Hematopoietic multipotent progenitor cell treated with erythropoietin and hydrocortisone succinate and interleukin-3 and kit ligand, for 17 days (in vitro differentiated cells): ENCODE measurements around the gene OMA1.

ENCODE experiments used
- DNase-seq: peaks from one replicate; pipeline ENCODE4 v3.0.0-alpha.2; 2015; ENCODE audit warnings: low spot score

OMA1 gene

GRCh38 chr1:58457023-58457635 is 89.4 kb downstream of the OMA1 start:
- no peak for DNase-seq

- no peak for DNase-seq
Observed at GRCh38 chr1:58456470-58456869, 90.1 kb downstream of the OMA1 start.

DNA sequence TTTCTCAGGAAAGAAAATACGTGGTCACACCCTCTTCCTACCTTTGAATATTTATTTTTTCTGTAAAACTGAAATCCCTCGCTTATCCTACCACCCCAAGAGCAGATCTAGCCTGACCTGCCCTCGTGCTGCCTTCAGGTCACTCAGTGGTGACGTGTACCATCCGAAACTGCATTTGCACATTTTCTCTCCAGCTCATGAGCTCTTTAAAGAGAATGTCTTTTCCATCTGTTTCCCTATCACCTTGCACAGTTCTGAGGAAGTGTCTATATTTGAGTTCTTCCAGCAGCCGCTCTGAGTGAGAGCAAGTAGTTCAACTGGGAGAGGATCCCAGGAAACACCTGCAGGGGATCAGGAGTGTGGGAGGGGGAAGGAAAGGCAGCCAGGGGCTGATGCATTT is 91.7 kb downstream of the OMA1 start:
- no peak for DNase-seq

GRCh38 chr1:58454385-58454784 is 92.1 kb downstream of the OMA1 start:
- no peak for DNase-seq

DNA sequence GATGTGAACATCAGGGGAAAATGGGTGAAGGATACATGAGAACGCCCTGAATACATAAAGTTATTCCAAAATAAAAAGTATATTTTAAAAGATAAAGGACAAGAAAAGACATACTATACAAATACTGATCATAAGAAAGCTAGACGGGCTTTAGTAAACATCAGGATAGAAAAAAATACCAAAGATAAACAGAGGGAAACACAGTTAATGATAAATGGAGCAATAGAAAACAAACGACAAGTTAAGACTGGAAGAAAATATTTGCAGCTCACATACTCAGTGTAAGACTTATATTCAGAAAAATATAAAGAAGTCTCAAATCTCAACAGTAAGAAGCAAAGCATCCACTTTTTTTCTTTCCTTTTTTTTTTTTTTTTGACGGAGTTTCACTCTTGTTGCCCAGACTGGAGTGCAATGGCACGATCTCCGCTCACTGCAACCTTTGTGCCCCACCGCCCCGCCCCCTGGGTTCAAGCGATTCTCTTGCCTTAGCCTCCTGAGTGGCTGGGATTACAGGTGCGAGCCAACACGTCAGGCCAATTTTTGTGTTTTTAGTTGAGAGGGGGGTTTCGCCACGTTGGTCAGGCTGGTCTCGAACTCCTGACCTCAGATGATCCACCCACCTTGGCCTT is 94.8 kb downstream of the OMA1 start:
- DNase-seq, result no peak

- no peak for DNase-seq
Observed at GRCh38 chr1:58447886-58448285, 98.6 kb downstream of the OMA1 start.

- no peak for DNase-seq
Observed at GRCh38 chr1:58447042-58447441, 99.5 kb downstream of the OMA1 start.

DNA sequence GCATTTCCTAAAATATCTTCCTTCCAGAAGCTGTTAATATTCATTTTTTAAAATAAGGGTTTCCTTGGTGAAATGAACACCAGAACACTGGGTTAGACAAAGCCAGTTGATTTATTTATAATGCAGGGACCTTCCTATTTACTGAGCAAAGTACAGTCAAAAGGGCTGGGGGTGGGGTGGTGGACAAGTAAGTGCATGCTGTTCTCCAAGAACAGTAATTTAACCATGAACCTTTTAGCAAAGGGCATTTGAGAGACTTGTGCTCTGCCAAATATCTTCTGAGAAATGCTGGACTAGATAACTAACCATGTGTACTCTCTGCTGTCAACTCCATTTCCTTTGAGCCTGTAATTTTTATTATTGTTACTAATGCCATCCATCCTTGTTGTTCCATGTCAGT is 100.2 kb downstream of the OMA1 start:
- DNase-seq, result no peak

DNA sequence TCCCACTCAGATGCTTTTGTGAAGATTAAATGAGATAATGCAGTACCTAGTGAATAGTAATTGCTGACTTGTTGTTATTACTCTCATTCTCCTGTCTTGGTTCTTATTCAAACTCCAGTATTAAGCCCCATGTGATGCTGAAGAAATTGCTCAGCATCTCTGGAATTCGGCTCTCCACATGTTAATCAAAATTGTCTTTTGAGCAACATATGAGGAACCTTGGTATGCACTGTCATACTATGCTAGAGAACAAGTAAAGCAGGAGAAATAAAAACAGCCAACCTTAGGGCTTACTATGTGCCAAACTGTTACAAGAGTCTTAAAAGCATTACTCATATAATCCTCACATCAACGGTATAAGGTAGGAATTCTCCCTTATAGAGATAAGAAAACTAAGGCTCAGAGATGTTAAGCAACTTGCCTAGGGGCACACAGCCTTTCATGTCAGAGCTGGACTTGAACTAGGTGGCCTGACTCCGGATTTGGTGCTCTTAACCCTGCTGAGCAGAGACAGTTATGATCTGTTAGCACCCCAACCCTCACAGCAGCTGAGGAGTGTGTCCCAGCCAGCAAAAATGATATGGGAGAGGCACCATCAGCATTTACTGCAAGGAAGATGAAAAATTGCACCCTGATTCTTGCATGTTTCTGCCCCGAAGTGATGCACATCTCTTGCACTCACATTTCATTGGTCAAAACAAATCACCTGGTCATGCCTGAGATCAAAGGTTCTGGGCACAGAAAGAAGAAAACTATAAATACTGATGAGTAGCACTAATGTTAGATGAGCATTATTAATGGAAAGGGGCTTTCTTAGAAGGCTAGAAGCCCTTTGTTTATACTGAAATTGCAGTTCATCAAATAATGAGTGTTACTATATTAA is 102.3 kb downstream of the OMA1 start:
- no peak for DNase-seq

DNA sequence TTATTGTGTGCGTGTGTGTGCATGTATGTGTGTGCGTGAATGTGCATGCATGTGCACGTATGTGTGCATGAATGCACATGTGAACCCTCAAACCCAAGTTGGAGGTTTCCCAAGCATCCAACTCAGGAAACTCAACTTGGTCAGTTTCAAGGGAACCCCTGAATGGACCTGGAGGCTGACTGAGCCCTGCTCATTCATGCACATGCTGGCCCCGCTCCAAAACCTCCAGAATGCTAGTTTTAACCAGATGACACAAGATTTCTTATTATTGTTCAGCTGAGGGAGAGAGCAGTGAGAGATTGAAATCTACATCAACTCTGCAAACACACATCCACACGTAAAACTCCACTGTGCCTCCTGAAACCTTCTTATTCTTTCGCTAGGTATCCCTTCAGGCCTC is 104.4 kb downstream of the OMA1 start:
- no peak for DNase-seq

DNA sequence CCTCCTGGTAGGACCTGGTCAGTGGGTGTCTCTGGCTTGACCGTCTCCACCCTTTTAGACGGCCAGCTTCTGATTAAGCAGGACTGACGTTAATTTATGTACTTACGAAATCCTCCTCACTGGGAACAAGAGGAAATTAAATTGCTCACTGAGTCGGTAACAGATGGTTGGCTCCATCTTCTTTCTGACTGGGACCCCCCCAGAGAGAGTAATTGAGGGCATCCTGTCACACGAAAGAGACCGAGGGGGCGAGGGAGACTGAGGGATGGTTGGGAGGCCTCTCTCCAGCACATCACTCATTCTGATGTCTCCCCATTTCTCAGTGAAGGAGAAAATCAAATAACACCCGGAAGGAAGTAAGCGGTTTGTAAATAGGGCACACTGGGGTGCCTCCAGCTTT is 104.8 kb downstream of the OMA1 start:
- DNase-seq, result no peak

- DNase-seq, result no peak
Observed at GRCh38 chr1:58440696-58441095, 105.8 kb downstream of the OMA1 start.

DNA sequence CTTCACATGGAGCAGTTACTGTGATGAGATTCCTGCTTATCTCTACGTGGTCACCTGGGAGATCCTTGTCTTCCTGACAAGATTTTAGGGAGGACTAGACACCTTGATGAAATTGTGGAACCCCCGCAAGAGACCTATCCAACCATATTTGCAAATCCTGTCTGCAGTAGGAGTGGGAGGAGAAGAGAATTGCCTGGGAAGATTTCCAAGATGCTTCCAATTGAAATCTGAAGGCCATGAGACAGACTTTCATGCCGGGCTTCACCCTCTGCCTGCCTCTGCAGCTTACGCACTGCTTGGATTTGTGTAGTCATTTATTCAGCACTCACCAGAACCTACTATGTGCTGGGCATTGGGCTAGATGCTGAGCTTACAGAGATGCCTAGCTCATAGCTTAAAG is 106.6 kb downstream of the OMA1 start:
- DNase-seq, result no peak

DNA sequence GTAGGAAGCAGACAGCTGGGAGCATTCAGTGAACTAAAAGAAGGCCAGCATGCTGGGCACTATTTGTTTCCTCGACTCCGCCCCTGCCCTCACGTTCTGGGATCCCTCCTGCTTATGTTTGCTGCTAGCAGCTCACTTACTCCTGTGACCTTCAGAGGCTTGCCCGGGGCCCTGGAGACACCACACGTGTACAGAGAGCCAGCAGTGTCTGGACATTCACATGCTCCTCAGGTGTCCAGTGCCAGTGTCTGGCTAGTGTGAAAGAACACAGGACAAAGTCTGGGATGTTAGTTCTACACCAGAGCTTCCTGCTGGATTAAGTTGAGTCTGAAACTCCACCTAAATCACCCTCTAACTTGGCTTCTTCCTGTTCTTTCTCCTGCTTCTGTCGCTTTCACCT is 108.1 kb downstream of the OMA1 start:
- no peak for DNase-seq

DNA sequence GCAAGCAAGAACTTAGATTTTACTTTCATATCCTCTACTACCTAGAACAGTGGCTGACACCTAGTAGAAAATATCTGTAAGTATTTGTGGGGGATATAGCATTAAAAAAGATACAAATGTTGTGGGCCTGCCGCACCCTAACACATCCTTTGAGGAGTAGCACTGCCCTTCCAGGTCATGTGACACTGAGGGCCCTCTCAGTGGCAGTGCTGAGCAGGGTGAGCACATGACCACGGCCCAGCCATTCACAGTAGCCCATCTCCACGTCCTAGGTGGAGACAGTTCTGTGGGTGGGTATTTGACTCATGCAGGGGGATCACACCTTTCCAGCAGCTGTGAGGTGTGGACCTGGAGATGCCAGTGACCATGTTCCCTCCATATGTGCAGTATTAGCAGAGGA is 108.9 kb downstream of the OMA1 start:
- DNase-seq, result no peak

- DNase-seq, result no peak
Observed at GRCh38 chr1:58436615-58437297, 109.8 kb downstream of the OMA1 start.

DNA sequence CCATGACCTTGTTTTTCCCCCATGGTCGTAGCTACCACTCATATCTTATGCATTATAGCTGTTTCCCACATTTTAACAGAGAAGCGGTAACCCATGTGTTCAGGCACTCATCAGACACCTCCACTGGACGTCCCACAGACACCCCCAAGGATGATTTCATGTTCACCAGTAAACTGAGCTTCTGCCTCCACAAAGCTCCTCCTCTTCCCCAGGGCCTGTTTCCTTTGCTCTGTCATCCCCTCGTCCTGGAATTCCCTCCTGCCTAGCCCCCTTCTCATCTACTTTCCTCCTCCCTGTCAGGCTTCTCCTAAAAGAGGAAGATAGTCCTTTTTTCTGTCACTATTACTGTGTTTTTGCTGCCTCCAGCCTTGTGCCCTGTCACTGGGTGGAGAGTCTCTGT is 111.2 kb downstream of the OMA1 start:
- DNase-seq, result no peak

DNA sequence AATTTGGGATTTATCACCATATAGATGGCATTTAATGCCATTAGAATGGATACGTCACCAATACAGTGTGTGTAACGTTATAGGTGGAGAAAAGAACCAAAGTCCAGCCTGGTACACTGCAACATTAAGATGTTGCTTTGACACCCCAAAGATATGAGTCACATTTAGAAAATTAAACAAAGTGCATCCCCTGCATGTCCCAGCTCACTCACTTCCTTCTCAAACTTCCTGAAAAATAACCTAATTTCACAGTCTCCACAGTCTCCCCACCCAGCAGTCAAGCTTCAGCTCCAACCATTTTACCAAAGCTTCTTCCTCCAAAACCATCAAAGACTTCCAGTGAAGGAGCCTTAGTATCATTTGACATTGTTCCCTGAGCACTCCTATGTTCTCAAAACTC is 111.9 kb downstream of the OMA1 start:
- no peak for DNase-seq

- no peak for DNase-seq
Observed at GRCh38 chr1:58434181-58434580, 112.3 kb downstream of the OMA1 start.

GRCh38 chr1:58432851-58433668 is 113.5 kb downstream of the OMA1 start:
- no peak for DNase-seq

GRCh38 chr1:58431901-58432620 is 114.5 kb downstream of the OMA1 start:
- DNase-seq, result no peak
